Raji (cell line): ENCODE results near the gene SLTM.

Experiments
- POLR2A ChIP-seq: IDR thresholded peaks from 2 replicates; pipeline ENCODE4 v1.6.1; 2011; ENCODE audit warnings: low read depth, low read length, control low read depth; ENCODE audit not compliant: insufficient read depth

Gene SLTM

GRCh38 chr15:58854593-58854992, 78.9 kb downstream of the SLTM start:
- TF ChIP-seq POLR2A, result no peak

GRCh38 chr15:58852347-58852746, 81.1 kb downstream of the SLTM start:
- TF ChIP-seq POLR2A, result no peak

GRCh38 chr15:58842713-58843396, 90.6 kb downstream of the SLTM start:
- no peak for TF ChIP-seq POLR2A

- no peak for TF ChIP-seq POLR2A
Observed at GRCh38 chr15:58840048-58840447, 93.4 kb downstream of the SLTM start.

- no peak for TF ChIP-seq POLR2A
Observed at GRCh38 chr15:58839485-58839884, 94.0 kb downstream of the SLTM start.

- TF ChIP-seq POLR2A, result no peak
Observed at GRCh38 chr15:58830556-58830955, 102.9 kb downstream of the SLTM start.
